ENCODE measurements around the gene LDLRAD2. TPM values are rescaled to one million over a fixed set of nuclear protein-coding genes. Genes with fewer than 3 reads are reported as not detected.

Gene LDLRAD2
- total RNA-seq, 1 experiment from 2014 or later = not detected

- BruUV-seq (replicated peaks) = no TSS peak
- Histone ChIP-seq H3K4me2 (ENCODE audit: low read length) (no peak overlapping the region), H3K79me2 (ENCODE audit: insufficient read depth, low read length) (no peaks in the 10 kb centered on the region), H3K36me3 (ENCODE audit: control insufficient read depth in 1 of 2, insufficient read depth in 2 of 2, low read length in 2 of 2) (no peaks in the 10 kb centered on the region), H2AFZ (ENCODE audit: low read depth, low read length, poor library complexity, severe bottlenecking) (no peak overlapping the region), H3K27me3 (ENCODE audit: insufficient read depth, low read length) (no peaks in the 10 kb centered on the region), H3K9ac (ENCODE audit: low read length) (no peak overlapping the region), H4K20me1 (ENCODE audit: insufficient read depth) (no peaks in the 10 kb centered on the region), H3K4me1 (ENCODE audit: control insufficient read depth in 1 of 2, insufficient read depth in 2 of 2, low read length in 2 of 2) (peaks cover 11 to 19% of the 10 kb centered on the region in 2 experiments; a peak in 3 of 4 replicates), H3K9me3 (ENCODE audit: control insufficient read depth in 1 of 2, insufficient read depth in 1 of 2, low read depth in 1 of 2, low read length in 2 of 2) (no peaks in the 10 kb centered on the region), H3K9me2 (ENCODE audit: insufficient read depth) (no peaks in the 10 kb centered on the region), H3K27ac (ENCODE audit: low read depth, low read length) (no peak overlapping the region), H3K4me3 (replicated peaks in 1 of 2; ENCODE audit: low read depth in 1 of 2, low read length in 2 of 2) (no peak overlapping the region)
- POLR2A ChIA-PET = no interaction called here
- DNase-seq (ENCODE audit: low read depth, low spot score) (no peak), ATAC-seq (no peak)
- TF ChIP-seq CEBPB (IDR thresholded peaks at IDR 0.05; ENCODE audit: low read depth) (no peak), MAX (IDR thresholded peaks at IDR 0.05) (no peak), RAD21 (IDR thresholded peaks at IDR 0.05; ENCODE audit: low read depth) (no peak), ZNF274 (IDR thresholded peaks at IDR 0.05; ENCODE audit: low read depth, low read length) (no peak), SRF (IDR thresholded peaks at IDR 0.05; ENCODE audit: low read depth) (no peak), ZBTB33 (IDR thresholded peaks at IDR 0.05; ENCODE audit: extremely low read depth, insufficient replicate concordance, low read length) (no peak), EZH2 (IDR thresholded peaks at IDR 0.05) (no peak), EGR1 (IDR thresholded peaks at IDR 0.05; ENCODE audit: low read depth) (no peak), CTCF (IDR thresholded peaks at IDR 0.05 in 2 of 3, conservative IDR thresholded peaks at IDR 0.05 in 1 of 3; ENCODE audit: borderline replicate concordance in 1 of 3, insufficient read depth in 1 of 3, low read depth in 2 of 3, low read length in 2 of 3) (no peak), ELF1 (IDR thresholded peaks at IDR 0.05; ENCODE audit: borderline replicate concordance, low read depth) (no peak), FOSL1 (IDR thresholded peaks at IDR 0.05; ENCODE audit: low read depth) (no peak), JUND (IDR thresholded peaks at IDR 0.05) (no peak), REST (IDR thresholded peaks at IDR 0.05; ENCODE audit: low read depth) (no peak), TCF7L2 (IDR thresholded peaks at IDR 0.05; ENCODE audit: borderline replicate concordance, extremely low read depth, insufficient read depth, insufficient read length) (no peak), YY1 (IDR thresholded peaks at IDR 0.05; ENCODE audit: extremely low read depth, insufficient replicate concordance, low read depth, low read length) (no peak)
- intact Hi-C loops (cut with micrococcal nuclease) = no loop called here
- RAD21 ChIA-PET (ENCODE audit: low non-redundant PET in 1 of 2, low total read pairs in 2 of 2, uncharacterized antibody in 2 of 2, unreplicated experiment in 2 of 2) = no interaction called here
- CTCF ChIA-PET = no interaction called here
Observed at GRCh38 chr1:21821385-21822019, 9.4 kb downstream of the LDLRAD2 start.

All from HCT116 (cell line).